PC-9 (cell line): ENCODE measurements around the gene SRC. TPM values are rescaled to one million over a fixed set of nuclear protein-coding genes. Genes with fewer than 3 reads are reported as not detected.
A peak's percentile ranks its signal among the peaks of the same experiment; 100 is the strongest.
"Not testable (repeated sequence)": the region's sequence is repeated elsewhere in the genome, so short reads cannot be mapped to it uniquely, and the experiment has no call there.

Source experiments
- BruUV-seq: library from RNA; stranded (reverse); fragments of 400-500 nt; replicated peaks from 2 replicates; lab custom pipeline; 2021; lab: Mats Ljungman, UMichigan
- CTCF ChIA-PET: fragments of 300-600 bp; sonication (Branson Sonifier 250); formaldehyde crosslinking; loops from one replicate; lab custom pipeline; 2022; ENCODE audit warnings: antibody characterized with exemption; lab: Charles Lee
- POLR2A ChIA-PET: fragments of 300-600 bp; sonication (Branson Sonifier 250); formaldehyde crosslinking; loops from one replicate; lab custom pipeline; 2022; ENCODE audit warnings: antibody characterized with exemption; ENCODE audit not compliant: unreplicated experiment; lab: Charles Lee
- DNase-seq, 2 experiments: peaks; one replicate each; pipeline versions ENCODE4 v3.0.0 to v3.0.0-alpha.2; 2015 to 2022; ENCODE audit warnings: mixed read lengths in 1 of 2
- H2AFZ ChIP-seq: fragments of 200-600 bp; sonication (generic); 2 replicates; pipeline ENCODE4 v1.8.1; 2017; ENCODE audit warnings: antibody characterized with exemption
- H3F3A ChIP-seq: fragments of 200-600 bp; sonication (generic); 2 replicates; pipeline ENCODE4 v1.8.1; 2017; ENCODE audit warnings: antibody characterized with exemption, mild to moderate bottlenecking, low read depth; ENCODE audit not compliant: insufficient read depth
- H3K27ac ChIP-seq: fragments of 200-600 bp; sonication (generic); 2 replicates; pipeline ENCODE4 v1.6.1; 2016; ENCODE audit warnings: mixed run types
- H3K27me3 ChIP-seq: fragments of 200-600 bp; sonication (generic); 2 replicates; pipeline ENCODE4 v1.6.1; 2016; ENCODE audit warnings: low read depth, mixed run types; ENCODE audit not compliant: insufficient read depth
- H3K36me3 ChIP-seq: fragments of 200-600 bp; sonication (generic); 2 replicates; pipeline ENCODE4 v1.6.1; 2016; ENCODE audit warnings: low read depth, mixed run types
- H3K4me1 ChIP-seq: fragments of 200-600 bp; sonication (generic); replicated peaks from 2 replicates; pipeline ENCODE4 v1.6.1; 2016; ENCODE audit warnings: mixed run types; ENCODE audit not compliant: insufficient read depth
- H3K4me2 ChIP-seq: fragments of 200-600 bp; sonication (generic); 2 replicates; pipeline ENCODE4 v1.6.1; 2017; ENCODE audit warnings: mixed run types
- H3K4me3 ChIP-seq: fragments of 200-600 bp; sonication (generic); 2 replicates; pipeline ENCODE4 v1.6.1; 2016; ENCODE audit warnings: mixed run types
- H3K79me2 ChIP-seq: fragments of 200-600 bp; sonication (generic); 2 replicates; pipeline ENCODE4 v1.6.1; 2017; ENCODE audit warnings: low read depth, mixed run types
- H3K9me2 ChIP-seq: fragments of 200-600 bp; sonication (generic); 2 replicates; pipeline ENCODE4 v1.8.1; 2017; ENCODE audit warnings: mild to moderate bottlenecking; ENCODE audit not compliant: insufficient read depth
- H3K9me3 ChIP-seq: fragments of 200-600 bp; sonication (generic); 2 replicates; pipeline ENCODE4 v1.8.1; 2016; ENCODE audit warnings: low read depth; ENCODE audit not compliant: insufficient read depth
- H4K20me1 ChIP-seq: fragments of 200-600 bp; sonication (generic); 2 replicates; pipeline ENCODE4 v1.8.1; 2017; ENCODE audit not compliant: insufficient read depth
- EZH2 ChIP-seq: fragments of 200-600 bp; sonication (generic); IDR thresholded peaks from 2 replicates; pipeline ENCODE4 v1.8.0; 2017; ENCODE audit warnings: antibody characterized with exemption, low read depth
- intact Hi-C: fragments of 100-400 bp; cut with micrococcal nuclease; formaldehyde crosslinking; loops from one replicate; pipeline ENCODE4 v1.10.0; 2022; ENCODE audit not compliant: unreplicated experiment
- total RNA-seq: library from RNA; stranded (reverse); gene quantifications from 2 replicates; pipeline ENCODE4 v1.2.3, GENCODE V29; 2021
- TF ChIP-seq, protein P1 (sequence below): fragments of 200-600 bp; sonication (generic); conservative IDR thresholded peaks from 2 replicates; pipeline ENCODE4 v1.6.1; 2017; ENCODE audit warnings: mixed run types, antibody characterized with exemption, mild to moderate bottlenecking, moderate library complexity

SRC gene
- total RNA-seq, 1 experiment from 2014 or later, result 58.4 TPM

DNA sequence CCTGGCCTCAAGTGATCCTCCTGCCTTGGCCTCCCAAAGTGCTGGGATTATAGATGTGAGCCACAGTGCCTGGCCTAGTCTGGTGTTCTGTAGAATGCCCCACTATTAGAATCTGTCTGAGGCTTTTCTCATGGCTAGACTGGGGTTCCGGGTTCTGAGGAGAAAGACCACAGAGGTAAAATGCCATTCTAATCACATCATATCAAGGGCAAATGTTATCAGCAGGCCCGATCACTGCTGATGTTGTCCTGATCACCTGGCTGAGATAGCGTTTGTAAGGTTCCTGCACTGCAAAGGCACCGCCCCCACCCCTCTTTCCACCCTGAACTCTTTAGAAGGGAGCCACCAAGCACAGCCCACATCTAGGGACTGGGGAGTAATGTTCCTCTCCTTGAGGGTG lies 6.7 kb upstream of the SRC start:
- POLR2A ChIA-PET, result no interaction called here
- Histone ChIP-seq H3K4me3 (no peak overlapping the region), H3K27ac (no peak overlapping the region), H3K4me1 (peaks cover 36% of the 10 kb centered on the region), H2AFZ (no peak overlapping the region), H3K36me3 (no peaks in the 10 kb centered on the region), H3K27me3 (no peaks in the 10 kb centered on the region), H3K4me2 (peak overlapping the region; percentile 4), H3F3A (peaks cover 22% of the 10 kb centered on the region; the same call in 1 of the 2 replicates), H3K9me2 (no peaks in the 10 kb centered on the region), H4K20me1 (no peaks in the 10 kb centered on the region), H3K79me2 (no peaks in the 10 kb centered on the region), H3K9me3 (no peaks in the 10 kb centered on the region)
- DNase-seq, result peak in 1 of 2 experiments; percentile 56
- CTCF ChIA-PET, result no interaction called here
- intact Hi-C loops, result no loop called here
- TF ChIP-seq EZH2, result no peak
- TF ChIP-seq, protein P1, sequence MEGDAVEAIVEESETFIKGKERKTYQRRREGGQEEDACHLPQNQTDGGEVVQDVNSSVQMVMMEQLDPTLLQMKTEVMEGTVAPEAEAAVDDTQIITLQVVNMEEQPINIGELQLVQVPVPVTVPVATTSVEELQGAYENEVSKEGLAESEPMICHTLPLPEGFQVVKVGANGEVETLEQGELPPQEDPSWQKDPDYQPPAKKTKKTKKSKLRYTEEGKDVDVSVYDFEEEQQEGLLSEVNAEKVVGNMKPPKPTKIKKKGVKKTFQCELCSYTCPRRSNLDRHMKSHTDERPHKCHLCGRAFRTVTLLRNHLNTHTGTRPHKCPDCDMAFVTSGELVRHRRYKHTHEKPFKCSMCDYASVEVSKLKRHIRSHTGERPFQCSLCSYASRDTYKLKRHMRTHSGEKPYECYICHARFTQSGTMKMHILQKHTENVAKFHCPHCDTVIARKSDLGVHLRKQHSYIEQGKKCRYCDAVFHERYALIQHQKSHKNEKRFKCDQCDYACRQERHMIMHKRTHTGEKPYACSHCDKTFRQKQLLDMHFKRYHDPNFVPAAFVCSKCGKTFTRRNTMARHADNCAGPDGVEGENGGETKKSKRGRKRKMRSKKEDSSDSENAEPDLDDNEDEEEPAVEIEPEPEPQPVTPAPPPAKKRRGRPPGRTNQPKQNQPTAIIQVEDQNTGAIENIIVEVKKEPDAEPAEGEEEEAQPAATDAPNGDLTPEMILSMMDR, result no peak
- BruUV-seq, result no TSS peak

GRCh38 chr20:37339764-37340109 lies 6.2 kb upstream of the SRC start:
- H3K79me2 ChIP-seq, H3K9me3 ChIP-seq, H3K27ac ChIP-seq, POLR2A ChIA-PET, H3K4me3 ChIP-seq, H3K9me2 ChIP-seq, H4K20me1 ChIP-seq, DNase-seq, H3K27me3 ChIP-seq, H2AFZ ChIP-seq, H3K36me3 ChIP-seq, intact Hi-C loops, BruUV-seq, H3K4me2 ChIP-seq: not testable (repeated sequence)
- CTCF ChIA-PET, result interaction anchor here (0.6 kb wide), 1 partner anchor 46 kb away, joined by 4 read pairs; no protein-coding TSS in a partner anchor
- Histone ChIP-seq H3F3A (peaks cover 26% of the 10 kb centered on the region; the same call in 1 of the 2 replicates), H3K4me1 (peaks cover 42% of the 10 kb centered on the region)

GRCh38 chr20:37340998-37341397 lies 4.9 kb upstream of the SRC start:
- Histone ChIP-seq H3K9me2 (no peaks in the 10 kb centered on the region), H3K27me3 (no peaks in the 10 kb centered on the region), H3F3A (peaks cover 30% of the 10 kb centered on the region; the same call in 1 of the 2 replicates), H3K79me2 (0 out of 2 replicates have a peak, but pooled peaks cover 5% of the 10 kb centered on the region), H3K36me3 (no peaks in the 10 kb centered on the region), H4K20me1 (no peaks in the 10 kb centered on the region), H3K9me3 (no peaks in the 10 kb centered on the region), H3K4me3 (no peak overlapping the region), H2AFZ (no peak overlapping the region), H3K4me1 (peaks cover 40% of the 10 kb centered on the region), H3K27ac (no peak overlapping the region), H3K4me2 (no peak overlapping the region)
- CTCF ChIA-PET, result no interaction called here
- DNase-seq, result no peak
- POLR2A ChIA-PET, result no interaction called here
- intact Hi-C loops, result no loop called here
- no TSS peak for BruUV-seq
- TF ChIP-seq, protein P1, result no peak
- TF ChIP-seq EZH2, result no peak

- Histone ChIP-seq H3K9me3 (no peaks in the 10 kb centered on the region), H2AFZ (no peak overlapping the region), H3K27me3 (no peaks in the 10 kb centered on the region), H3K4me1 (peaks cover 36% of the 10 kb centered on the region), H4K20me1 (no peaks in the 10 kb centered on the region), H3K4me3 (no peak overlapping the region), H3K27ac (no peak overlapping the region), H3K36me3 (no peaks in the 10 kb centered on the region), H3K79me2 (0 out of 2 replicates have a peak, but pooled peaks cover 5% of the 10 kb centered on the region), H3F3A (peaks cover 30% of the 10 kb centered on the region; the same call in 1 of the 2 replicates), H3K4me2 (no peak overlapping the region), H3K9me2 (no peaks in the 10 kb centered on the region)
- intact Hi-C loops, result no loop called here
- DNase-seq, result no peak
- no TSS peak for BruUV-seq
- TF ChIP-seq, protein P1, result no peak
- no peak for TF ChIP-seq EZH2
- ChIA-PET CTCF (no interaction called here), POLR2A (no interaction called here)
Measured at GRCh38 chr20:37341632-37342031, 4.3 kb upstream of the SRC start.
